DMS53 treated with DMSO at 0.1 percent for 48 hours (cell line): Measurements from ENCODE around the gene HSD11B1.
"Not testable (repeated sequence)": the region's sequence is repeated elsewhere in the genome, so short reads cannot be mapped to it uniquely, and the experiment has no call there.

Experiments
- DNase-seq: peaks from one replicate; lab custom pipeline; 2025; ENCODE audit not compliant: unreplicated experiment; lab: John Stamatoyannopoulos, UW

Gene HSD11B1

DNA sequence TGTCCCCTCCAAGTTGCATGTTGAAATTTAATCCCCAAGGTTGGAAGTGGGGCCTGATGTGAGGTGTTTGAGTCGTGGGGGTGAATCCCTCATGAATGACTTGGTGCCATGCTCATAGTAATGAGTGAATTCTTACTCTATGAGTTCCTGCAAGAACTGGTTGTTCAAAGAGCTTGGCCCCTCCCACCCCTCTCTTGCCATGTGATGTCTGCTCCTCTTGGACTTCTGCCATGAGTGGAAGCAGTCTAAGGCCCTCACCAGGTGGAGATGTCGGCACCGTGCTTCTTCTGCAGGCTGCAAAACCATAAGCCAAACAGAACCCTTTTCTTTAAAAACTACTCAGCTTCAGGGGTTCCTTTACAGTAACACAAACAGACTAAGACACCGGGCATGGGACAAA is 15.2 kb upstream of the HSD11B1 start:
- peak; percentile 39 for DNase-seq

GRCh38 chr1:209691237-209691636 is 13.4 kb upstream of the HSD11B1 start:
- no peak for DNase-seq

DNA sequence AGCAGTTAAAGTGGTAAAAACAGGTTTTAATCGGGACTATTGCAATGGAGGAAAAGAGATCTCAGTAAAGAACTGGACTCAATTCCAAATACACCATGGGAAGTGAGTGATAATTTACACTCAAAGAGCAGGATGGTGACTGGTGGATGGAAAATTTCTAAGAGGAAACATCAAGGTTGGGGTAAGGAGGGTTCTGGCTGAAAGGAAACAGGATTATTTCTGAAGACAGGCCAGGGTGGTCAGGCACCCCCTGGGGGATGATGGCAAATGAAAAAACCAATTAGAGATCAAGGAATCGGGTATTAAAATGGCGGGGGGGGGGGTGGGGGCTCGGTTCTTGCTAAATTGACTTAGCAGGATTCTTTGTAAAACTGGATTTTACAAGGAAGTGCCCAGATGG is 12.3 kb upstream of the HSD11B1 start:
- DNase-seq, result peak; percentile 6

DNA sequence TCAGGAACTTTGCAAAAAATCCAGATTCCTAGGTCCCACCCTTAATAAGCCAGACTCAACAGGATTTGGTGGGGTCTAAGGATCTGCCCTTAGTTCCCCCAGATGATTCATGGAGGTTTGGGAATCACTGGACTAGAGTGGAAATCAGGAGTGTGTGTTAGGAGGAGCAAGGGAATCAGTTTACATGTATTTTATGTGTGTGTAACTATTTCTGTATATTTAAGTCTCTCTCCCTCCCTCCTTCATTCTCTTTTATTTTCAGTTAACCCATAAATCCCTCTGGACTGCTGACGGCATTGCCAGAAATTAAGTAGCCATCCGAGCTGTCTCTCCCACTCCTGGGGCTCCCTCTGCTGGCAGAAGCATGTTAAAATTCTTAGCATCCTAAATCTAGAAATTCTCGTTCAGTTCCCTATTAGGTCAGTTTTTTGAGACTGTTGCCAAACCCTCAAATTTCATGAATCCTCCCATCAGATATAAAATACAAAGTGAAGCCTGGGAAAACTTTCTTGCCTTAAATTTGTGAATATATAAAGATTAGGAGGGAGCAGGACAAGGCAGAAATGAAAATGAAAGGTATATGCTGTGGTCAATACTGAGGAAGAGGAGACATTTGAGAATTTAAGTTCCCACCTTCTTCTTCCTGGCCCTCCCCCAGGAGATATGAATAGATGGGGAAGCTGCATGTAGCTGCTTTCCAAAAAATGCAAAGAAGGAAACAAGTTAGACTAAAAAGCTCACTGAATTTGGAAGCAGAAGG is 11.7 kb upstream of the HSD11B1 start:
- DNase-seq, result peak; percentile 80

- DNase-seq, result no peak
Observed at GRCh38 chr1:209696673-209697072, 8.0 kb upstream of the HSD11B1 start.

DNA sequence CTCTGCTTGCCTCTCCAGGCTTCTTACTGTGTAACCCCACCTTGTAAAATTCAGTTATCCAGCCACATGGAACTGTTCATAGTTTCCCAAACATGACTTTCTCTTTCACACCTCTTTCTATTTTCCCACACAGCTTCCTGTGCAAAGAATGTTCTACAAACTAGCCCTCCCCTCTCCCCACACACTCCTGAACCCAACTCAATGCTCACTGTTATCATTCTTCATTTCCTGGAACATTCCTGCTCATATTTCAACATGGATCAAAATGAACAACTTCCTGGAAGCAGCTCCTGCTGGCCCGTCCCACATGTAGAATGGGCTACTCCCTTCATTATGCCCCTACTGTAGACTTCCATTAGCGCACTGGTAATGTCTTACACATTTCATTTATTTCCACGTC is 7.5 kb upstream of the HSD11B1 start:
- DNase-seq, result no peak

- DNase-seq, result not testable (repeated sequence)
Observed at GRCh38 chr1:209700686-209701085, 4.0 kb upstream of the HSD11B1 start.

DNA sequence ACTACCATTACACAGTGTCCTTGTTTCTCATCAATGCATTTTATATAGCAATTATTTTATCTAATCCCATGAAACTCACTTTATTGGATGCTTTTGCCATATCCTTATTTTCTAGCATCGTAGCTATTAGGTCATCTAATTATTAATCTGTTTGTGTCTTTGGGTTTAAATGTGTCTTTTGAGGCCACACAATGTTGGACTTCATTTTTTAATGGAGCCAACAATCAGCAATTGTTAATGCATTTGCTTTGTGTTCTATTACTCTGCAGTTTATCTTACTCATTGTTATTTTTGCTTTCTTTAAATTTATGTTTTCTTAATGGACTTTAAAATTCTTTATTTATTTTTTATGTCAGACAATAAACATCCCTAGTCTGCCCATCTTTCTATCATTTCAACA is 1.8 kb upstream of the HSD11B1 start:
- no peak for DNase-seq

DNA sequence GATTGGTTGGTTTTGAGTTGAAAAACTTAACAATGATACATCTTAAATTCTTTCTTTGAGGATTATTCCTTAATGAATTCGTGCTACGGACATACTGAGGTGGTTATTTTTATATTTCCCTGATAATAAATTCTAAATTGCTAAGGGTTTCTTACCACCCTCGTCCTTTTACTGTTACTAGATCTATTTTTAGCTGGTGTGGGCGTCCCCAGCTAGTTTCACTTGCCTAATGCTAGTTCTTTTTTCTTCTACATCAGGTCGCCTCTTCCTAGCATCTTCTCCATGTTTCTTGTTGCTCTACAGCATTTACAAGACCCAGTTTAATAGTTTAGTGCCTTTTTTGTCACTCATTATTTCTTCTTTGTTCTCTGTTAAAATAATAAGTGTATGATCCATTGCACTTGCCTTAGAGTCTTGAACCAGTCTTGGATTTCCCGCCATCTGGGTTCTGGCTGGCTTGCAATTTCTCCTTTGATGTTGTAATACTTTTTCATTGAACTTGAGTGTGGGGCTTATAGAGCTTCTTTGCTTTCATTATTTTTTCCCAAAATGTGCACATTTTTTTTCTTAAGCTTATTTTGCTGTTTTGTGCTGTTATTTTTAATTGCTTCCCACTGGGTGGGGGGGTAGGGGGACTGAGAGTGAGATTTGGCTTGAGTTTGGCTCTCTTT is 677 bp upstream of the HSD11B1 start:
- no peak for DNase-seq

DNA sequence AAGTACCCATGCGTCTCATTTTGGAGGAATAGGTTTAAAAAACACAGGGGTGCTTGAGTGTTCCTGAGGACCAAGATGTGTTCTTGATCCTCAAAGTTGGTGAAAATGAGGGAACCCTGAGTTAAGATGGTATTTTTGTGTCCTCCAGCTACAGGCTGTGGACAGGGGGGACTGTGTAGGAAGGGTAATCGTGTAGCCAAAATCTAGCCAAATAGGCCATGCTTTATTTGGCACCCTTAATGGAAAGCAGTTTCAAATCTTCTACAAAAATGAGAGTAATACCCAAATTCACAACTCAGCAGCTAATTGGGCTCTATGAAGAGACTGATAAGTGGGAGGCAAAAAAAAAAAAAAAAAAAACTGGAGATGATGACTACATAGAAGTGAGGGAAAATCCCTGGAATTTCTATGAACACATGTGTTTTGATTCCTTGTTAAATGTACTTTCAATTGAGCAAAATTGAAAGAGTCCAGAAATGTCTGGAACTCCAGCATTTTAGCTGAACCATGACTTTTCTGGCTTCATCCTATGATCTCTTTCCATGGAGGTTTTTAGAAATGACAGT is 470 bp downstream of the HSD11B1 start:
- DNase-seq, result no peak

GRCh38 chr1:209706622-209707021 is 2.0 kb downstream of the HSD11B1 start:
- no peak for DNase-seq

DNA sequence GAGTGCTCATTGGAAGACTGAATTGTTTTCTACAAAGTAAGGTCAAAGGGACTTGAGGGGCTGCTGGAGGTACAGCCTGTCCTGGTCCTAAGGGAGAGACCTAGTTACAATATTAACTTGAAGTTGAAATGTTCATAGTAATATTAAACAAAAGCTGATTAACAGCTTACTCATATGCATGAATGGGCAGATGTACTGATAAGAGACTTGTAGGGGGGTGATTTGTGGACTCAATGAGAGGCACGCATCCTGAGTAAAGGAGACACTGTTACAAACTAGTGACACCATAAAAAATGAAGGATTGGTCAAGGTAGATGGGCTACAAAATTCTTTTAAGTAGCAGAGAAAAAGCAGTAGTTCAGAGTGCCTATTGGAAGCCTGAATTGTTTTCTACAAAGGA is 2.7 kb downstream of the HSD11B1 start:
- DNase-seq, result no peak

DNA sequence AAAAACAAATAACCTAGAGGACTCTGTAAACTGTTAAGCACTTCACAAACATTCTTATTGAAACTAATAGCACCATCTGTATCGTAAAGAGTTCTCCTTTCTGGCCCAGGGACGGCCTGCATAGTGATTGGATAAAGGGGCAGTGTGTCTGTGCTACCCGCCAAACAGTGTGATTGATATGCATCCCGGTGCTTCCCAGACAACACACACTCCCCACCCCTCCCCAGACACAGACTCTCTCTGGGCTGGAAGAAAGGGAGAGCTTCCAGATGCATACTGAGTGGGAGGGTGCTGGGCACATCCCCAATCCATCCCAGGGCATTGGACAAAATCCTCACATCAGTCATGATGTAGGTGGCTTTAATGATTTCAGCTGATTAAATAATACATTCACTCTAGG is 3.7 kb downstream of the HSD11B1 start:
- DNase-seq, result no peak

DNA sequence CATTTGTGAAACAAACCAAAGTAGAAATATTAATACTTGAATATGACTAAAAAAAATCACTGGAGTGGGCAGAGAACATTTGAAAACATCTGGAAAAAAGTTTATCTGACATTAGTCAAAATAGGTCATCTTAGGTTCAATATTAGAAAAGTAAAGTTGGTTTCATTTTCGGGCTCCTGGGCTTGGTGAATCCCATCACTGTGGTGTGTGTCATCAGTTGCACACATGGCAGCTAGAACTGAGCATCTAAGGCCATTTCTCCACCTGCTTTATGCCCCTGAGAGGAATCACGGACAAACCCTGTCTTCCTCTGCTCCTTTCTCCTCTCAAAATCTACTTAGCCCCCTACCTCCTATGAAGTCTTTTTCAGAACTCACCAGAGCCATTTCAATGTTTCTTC is 5.4 kb downstream of the HSD11B1 start:
- DNase-seq, result no peak

GRCh38 chr1:209710847-209711246 is 6.2 kb downstream of the HSD11B1 start:
- DNase-seq, result peak; percentile 11

DNA sequence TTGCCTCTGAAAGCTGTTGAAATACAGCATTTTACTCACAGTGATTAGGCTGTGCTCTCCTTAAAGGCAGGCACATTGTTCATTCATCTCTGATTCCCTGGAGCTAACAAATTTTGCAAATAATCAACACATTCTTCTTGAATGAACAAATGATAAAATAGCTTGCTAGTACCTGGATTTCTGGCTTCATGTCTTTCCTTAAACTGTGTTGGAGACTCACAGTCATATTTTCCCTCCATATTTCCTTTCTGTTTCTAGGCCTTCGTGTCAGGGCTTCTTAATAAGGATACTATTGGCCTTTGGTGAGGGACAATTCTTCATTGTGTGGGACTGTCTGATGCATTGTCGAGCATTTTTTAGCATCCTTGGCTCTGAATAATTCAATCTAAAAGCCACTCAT is 9.7 kb downstream of the HSD11B1 start:
- DNase-seq, result no peak

DNA sequence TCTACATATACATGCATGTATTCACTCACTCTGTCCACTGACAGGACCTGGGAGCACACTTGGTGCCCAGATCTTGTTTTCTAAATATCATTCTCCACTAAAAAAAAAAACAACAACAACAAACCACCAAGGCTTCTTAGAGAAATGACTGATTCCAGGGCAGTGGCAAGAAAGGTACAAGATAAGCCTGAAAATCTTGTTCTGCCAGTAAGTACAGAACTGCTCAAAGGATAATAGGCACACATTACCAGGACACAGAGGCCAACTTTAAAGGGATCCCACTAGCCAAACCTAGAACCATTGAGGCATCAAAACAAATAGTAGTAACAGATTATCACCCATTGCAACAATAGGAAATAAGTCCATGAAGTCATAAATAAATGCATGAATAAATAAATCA is 10.7 kb downstream of the HSD11B1 start:
- no peak for DNase-seq

- no peak for DNase-seq
Observed at GRCh38 chr1:209717818-209718217, 13.2 kb downstream of the HSD11B1 start.

- DNase-seq, result no peak
Observed at GRCh38 chr1:209720326-209720725, 15.7 kb downstream of the HSD11B1 start.

DNA sequence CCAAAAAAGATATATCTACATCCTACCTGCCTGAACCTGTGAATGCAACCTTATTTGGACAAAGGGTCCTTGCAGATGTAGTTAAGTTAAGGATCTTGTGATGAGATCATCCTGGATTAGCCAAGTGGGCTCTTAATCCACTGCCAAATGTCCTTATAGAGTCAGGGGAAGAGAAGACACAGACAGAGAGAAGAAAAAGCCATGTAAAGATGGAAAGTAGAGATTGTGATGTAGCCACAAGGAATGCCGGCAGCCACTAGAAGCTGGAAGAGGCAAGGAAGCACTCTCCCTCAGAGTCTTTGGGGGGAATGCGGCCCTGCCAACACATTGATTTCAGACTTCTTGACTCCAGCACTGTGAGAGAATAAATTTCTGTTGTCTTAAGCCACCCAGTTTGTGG is 16.2 kb downstream of the HSD11B1 start:
- no peak for DNase-seq

DNA sequence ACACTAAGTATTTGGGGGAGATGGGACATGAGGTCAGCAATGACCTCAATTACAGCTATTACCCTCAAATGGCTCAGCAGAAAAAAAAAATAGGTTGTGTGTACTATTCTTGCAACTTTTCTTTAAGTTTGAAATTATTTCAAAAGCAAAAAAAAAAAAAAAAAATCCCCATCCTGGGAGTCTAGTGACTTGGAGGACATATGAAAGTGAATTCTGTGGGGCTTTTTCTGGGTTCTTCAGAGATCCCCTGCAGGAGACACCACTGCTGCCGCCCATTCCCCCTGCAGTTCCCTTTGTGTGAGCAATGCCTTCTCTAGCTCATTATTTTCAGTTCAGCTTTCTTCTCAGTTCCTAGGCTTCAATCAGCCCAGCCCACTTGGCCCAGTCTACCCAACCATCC is 16.7 kb downstream of the HSD11B1 start:
- no peak for DNase-seq

GRCh38 chr1:209723265-209723664 is 18.6 kb downstream of the HSD11B1 start:
- DNase-seq, result no peak
